ENCODE data around the gene EPS15.
"Not testable (repeated sequence)": the region's sequence is repeated elsewhere in the genome, so short reads cannot be mapped to it uniquely, and the experiment has no call there.

EPS15 gene

GRCh38 chr1:51328279-51328678 is 190.8 kb downstream of the EPS15 start:
- H3K27me3 ChIP-seq (ENCODE audit: insufficient read depth, low read depth, severe bottlenecking) = no peaks in the 10 kb centered on the region
- no peaks in the 10 kb centered on the region for H3K9me3 ChIP-seq (ENCODE audit: severe bottlenecking)
- no peak for TF ChIP-seq CTCF (IDR thresholded peaks at IDR 0.05; ENCODE audit: low read depth, low read length)
- H3K36me3 ChIP-seq = no peaks in the 10 kb centered on the region; the same call in 1 of the 2 replicates
- DNase-seq = no peak
- no peak overlapping the region for H3K4me3 ChIP-seq (ENCODE audit: low read depth, low read length)
- no peak overlapping the region for H3K27ac ChIP-seq

- DNase-seq = no peak
- no peak for TF ChIP-seq CTCF (IDR thresholded peaks at IDR 0.05; ENCODE audit: low read depth, low read length)
- no peaks in the 10 kb centered on the region for H3K27me3 ChIP-seq (ENCODE audit: insufficient read depth, low read depth, severe bottlenecking)
- H3K36me3 ChIP-seq = no peaks in the 10 kb centered on the region; the same call in 1 of the 2 replicates
- peak overlapping the region; percentile 45 for H3K27ac ChIP-seq
- H3K4me3 ChIP-seq (ENCODE audit: low read depth, low read length) = no peak overlapping the region
- no peaks in the 10 kb centered on the region for H3K9me3 ChIP-seq (ENCODE audit: severe bottlenecking)
Measured at GRCh38 chr1:51327386-51327785, 191.7 kb downstream of the EPS15 start.

GRCh38 chr1:51326839-51327238 is 192.2 kb downstream of the EPS15 start:
- no peak for TF ChIP-seq CTCF (IDR thresholded peaks at IDR 0.05; ENCODE audit: low read depth, low read length)
- Histone ChIP-seq H3K36me3 (no peaks in the 10 kb centered on the region; the same call in 1 of the 2 replicates), H3K4me3 (ENCODE audit: low read depth, low read length) (no peak overlapping the region), H3K9me3 (ENCODE audit: severe bottlenecking) (no peaks in the 10 kb centered on the region), H3K27ac (peak overlapping the region; percentile 45), H3K27me3 (ENCODE audit: insufficient read depth, low read depth, severe bottlenecking) (no peaks in the 10 kb centered on the region)
- DNase-seq = peak; percentile 49

- Histone ChIP-seq H3K36me3 (no peaks in the 10 kb centered on the region; the same call in 1 of the 2 replicates), H3K27ac (peak overlapping the region; percentile 53), H3K4me3 (ENCODE audit: low read depth, low read length) (no peak overlapping the region), H3K27me3 (ENCODE audit: insufficient read depth, low read depth, severe bottlenecking) (no peaks in the 10 kb centered on the region), H3K9me3 (ENCODE audit: severe bottlenecking) (no peaks in the 10 kb centered on the region)
- no peak for TF ChIP-seq CTCF (IDR thresholded peaks at IDR 0.05; ENCODE audit: low read depth, low read length)
- peak; percentile 65 for DNase-seq
Measured at GRCh38 chr1:51325878-51326755, 192.9 kb downstream of the EPS15 start.

- Histone ChIP-seq H3K4me3 (ENCODE audit: low read depth, low read length) (no peak overlapping the region), H3K36me3 (no peaks in the 10 kb centered on the region; the same call in 1 of the 2 replicates), H3K9me3 (ENCODE audit: severe bottlenecking) (no peaks in the 10 kb centered on the region), H3K27ac (peak overlapping the region; percentile 53), H3K27me3 (ENCODE audit: insufficient read depth, low read depth, severe bottlenecking) (no peaks in the 10 kb centered on the region)
- no peak for DNase-seq
- TF ChIP-seq CTCF (IDR thresholded peaks at IDR 0.05; ENCODE audit: low read depth, low read length) = no peak
Measured at GRCh38 chr1:51325391-51325790, 193.7 kb downstream of the EPS15 start.

- H3K9me3 ChIP-seq (ENCODE audit: severe bottlenecking); DNase-seq; H3K27me3 ChIP-seq (ENCODE audit: insufficient read depth, low read depth, severe bottlenecking): not testable (repeated sequence)
Measured at GRCh38 chr1:51325011-51325385, 194.1 kb downstream of the EPS15 start.

More at GRCh38 chr1:51325011-51325385, 194.1 kb downstream of the EPS15 start:
- H3K27ac ChIP-seq; H3K36me3 ChIP-seq; H3K4me3 ChIP-seq (ENCODE audit: low read depth, low read length): not testable (repeated sequence)

Measured in WERI-Rb-1 (cell line).